ENCODE results near the gene MRTFB.

The MRTFB gene

DNA sequence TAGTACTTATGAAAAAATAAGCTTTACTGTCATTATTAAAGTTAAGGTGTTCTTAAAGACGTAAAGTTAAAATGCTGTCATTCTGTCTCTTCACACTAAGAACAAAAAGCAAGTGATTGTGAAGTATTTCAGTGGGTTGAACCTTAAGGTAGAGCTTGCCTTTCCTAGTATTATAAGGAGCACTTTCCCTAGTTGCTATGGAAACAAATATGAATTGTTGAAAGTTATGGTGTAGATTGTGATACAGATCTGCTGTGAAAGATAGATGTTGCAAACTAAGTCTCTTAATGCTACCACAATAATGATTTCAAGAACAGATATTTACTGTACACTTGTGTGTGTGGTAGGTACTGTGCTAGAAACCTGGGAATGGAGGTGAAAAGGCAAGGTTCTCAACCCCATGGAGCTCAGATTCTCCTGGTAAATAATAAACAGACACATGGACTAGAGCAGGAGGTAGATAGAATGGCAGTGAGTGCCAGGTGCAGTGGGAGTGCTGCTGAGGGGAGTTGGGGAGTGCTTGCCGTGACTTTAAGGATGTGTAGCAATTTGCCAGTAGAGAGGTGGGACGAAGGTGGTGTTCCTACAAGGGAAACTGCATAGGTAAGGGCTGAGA, 34.7 kb downstream of the MRTFB start:
- TF ChIP-seq GATA1 (IDR thresholded peaks at IDR 0.05; ENCODE audit: low read depth, low read length) (no peak), POLR2A (IDR thresholded peaks at IDR 0.05; ENCODE audit: low read length) (no peak)
- DNase-seq, result no peak

DNA sequence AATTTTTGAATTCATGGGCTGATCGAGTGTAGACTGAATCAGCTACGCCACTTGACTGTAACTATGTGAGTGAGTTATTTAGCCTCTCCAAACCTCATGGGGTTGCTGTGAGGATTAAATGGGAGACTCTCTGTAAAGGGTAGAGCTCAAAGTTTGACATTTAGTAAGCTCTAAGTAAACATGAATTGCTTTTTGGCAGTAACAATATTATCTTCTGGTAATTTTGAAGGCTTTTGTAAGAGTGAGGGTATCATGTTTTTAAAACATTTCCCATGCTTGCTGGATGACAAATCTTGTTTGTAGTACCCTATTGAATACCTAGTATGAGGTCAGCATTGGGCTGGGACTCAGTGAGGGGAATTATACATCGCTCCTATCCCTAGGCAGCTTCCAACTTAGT, 35.3 kb downstream of the MRTFB start:
- TF ChIP-seq GATA1 (IDR thresholded peaks at IDR 0.05; ENCODE audit: low read depth, low read length) (no peak), POLR2A (IDR thresholded peaks at IDR 0.05; ENCODE audit: low read length) (no peak)

DNA sequence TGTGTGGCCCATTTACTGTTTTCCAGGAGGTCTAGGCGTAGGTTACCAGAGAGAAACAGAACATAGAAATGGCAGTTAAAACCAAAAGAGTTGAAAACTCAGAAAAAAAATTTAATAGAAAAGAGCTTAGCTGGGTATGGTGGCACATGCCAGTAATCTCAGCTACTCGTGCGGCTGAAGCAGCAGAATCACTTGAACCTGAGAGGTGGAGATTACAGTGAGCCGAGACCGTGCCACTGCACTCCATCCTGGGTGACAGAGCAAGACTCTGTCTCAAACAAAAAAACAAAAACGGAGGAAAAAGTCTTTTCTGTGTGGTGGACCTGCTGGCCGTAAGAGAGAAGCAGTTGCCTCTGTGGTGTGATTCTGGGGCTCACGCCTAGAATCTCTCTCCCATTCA, 35.8 kb downstream of the MRTFB start:
- DNase-seq, result no peak
- TF ChIP-seq POLR2A (IDR thresholded peaks at IDR 0.05; ENCODE audit: low read length) (no peak), GATA1 (IDR thresholded peaks at IDR 0.05; ENCODE audit: low read depth, low read length) (no peak)

More for the DNA sequence above, 35.3 kb downstream of the MRTFB start:
- DNase-seq, result no peak

DNA sequence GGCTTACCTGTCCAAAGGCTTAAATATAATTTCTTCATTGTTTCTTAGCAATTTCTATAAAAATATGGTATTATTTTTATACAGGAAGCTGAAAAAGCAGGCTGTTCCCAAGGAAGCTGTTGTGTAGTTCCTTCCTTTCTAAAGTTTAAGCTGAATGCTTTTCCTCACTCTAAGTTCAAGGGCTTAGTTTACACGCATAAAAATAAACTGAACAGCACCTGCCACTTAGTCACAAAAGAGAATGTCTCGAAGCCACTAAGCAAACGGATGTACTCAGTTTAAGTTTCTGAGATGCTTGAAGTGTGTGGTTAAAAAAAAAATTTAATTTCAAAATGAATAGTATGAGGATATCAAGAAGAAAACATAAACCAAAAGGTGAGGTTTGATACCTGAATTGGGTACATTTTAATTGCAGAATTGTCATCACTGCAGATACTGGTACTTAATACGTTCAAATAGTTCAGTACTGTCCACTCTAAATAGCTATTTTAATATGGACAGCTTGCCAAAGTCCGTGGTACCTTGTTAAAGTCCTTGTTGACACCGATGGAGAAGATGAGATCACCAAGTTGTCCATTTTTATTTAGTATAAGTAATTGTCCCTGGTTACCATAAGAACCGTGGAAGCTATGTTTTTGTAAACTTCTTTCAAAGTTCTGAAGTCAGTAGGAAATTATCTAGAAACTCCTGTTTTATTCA, 38.1 kb downstream of the MRTFB start:
- DNase-seq, result no peak
- TF ChIP-seq GATA1 (IDR thresholded peaks at IDR 0.05; ENCODE audit: low read depth, low read length) (no peak), POLR2A (IDR thresholded peaks at IDR 0.05; ENCODE audit: low read length) (no peak)

DNA sequence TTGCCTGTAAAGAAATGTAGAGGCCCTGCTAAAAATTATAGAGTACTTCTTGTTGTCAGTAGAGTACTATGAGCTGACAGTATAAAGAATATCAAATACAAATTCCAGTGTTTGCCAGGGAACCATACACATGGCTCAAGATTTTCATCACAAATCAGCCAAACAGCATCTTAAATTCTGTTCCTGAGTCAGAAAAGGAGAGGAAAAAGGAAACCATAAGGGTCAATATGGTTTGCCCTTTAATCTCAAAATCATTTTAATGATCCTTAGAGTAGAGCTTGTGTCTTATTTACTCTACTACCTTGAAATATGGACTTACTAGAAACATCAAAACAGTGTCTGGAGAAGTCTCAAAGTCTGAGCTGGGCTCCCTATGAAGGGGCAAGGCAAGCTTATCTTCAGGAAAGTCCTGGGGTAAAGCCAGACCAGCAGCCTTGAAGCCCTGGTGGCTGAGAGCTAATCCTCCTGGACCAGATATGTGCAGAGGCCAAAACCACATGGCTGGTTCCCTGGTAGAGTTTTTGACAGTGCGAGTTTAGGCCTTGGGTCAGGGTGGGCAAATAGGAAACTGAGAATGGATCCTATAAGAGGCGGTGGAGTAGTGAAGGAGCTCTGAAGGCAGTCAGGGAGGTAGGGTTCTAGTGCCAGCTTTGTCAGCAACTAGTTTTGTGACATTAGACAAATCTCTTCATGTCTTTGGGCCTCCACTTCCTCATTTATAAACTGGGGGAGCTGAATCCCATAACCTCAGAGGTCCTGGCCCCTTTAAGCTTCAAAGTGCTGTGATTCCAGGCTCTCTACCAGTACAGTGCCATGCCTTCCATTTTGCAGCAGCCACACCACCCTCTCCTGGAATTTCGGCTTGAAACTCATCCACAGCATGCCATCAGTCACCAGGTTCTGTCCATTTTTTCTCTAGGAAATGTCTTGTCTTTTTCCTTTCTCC, 38.9 kb downstream of the MRTFB start:
- peak in 1 of 2 experiments; percentile 10 for DNase-seq
- TF ChIP-seq POLR2A (IDR thresholded peaks at IDR 0.05; ENCODE audit: low read length), result no peak
- TF ChIP-seq GATA1 (IDR thresholded peaks at IDR 0.05; ENCODE audit: low read depth, low read length), result no peak

DNA sequence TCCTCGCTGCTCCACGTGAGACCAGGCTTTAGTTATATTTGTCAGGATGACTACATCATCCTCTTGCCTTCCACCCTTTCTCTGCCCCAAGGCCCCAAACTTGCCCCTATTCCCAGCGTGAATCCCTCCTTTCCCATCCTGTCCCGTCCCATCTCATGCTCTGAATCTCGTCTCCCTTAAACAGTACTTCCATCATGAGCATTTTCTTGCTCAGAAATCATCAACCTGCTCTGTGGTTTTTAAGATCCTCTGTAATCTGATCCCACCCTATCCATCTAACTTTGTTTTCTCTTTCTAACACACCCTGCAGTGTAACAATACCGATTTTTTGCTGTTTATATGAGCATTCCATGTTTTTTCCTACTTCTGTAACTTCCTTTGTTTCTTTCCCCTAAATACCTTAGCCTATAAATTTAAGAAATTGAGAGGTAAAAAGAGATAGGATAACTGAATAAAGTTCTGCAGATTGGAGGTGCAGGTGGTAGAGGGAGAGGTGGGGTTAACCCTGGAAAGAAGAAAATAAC, 39.7 kb downstream of the MRTFB start:
- DNase-seq, result no peak
- no peak for TF ChIP-seq GATA1 (IDR thresholded peaks at IDR 0.05; ENCODE audit: low read depth, low read length)
- TF ChIP-seq POLR2A (IDR thresholded peaks at IDR 0.05; ENCODE audit: low read length), result no peak

DNA sequence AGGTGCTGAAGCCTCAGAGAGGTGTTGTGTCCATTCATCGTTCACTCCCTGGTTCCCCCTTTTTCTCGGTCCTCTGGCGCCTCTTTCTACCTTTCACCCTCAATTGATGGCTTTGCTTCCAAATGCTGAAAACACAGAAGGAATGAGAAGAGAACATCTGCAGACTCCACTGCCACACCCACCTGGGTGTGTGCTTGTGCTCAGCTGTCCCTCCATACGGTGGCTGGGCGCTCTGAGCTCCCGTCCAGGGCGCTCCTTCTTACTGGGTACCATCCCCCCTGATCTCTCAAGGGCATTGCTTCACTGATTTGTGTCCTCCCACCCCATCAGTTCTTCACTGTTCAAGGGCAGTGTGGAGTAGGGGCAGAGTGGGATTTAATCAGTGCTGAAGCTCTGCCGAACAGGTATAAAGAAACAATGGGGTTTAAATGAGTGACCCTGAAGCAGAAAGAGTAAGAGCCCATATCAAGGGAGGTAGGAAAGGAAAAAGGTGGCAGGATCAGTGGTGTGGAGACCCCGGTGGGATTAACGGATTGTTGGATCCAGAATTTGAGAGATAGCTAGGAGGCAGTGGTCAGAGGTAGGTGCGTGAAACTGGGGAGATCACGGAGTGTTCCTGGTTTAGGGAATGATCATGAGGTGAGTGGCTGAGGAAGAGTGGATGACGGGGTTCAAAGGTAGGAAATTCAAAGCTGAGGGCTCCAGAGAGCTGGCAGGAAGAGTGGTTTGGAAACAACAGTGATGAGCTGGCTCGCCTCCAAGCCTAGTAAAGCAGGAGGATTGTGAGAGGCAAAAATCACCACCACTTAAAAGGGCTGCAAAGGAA, 40.8 kb downstream of the MRTFB start:
- TF ChIP-seq GATA1 (IDR thresholded peaks at IDR 0.05; ENCODE audit: low read depth, low read length), result no peak
- no peak for TF ChIP-seq POLR2A (IDR thresholded peaks at IDR 0.05; ENCODE audit: low read length)
- DNase-seq, result no peak

DNA sequence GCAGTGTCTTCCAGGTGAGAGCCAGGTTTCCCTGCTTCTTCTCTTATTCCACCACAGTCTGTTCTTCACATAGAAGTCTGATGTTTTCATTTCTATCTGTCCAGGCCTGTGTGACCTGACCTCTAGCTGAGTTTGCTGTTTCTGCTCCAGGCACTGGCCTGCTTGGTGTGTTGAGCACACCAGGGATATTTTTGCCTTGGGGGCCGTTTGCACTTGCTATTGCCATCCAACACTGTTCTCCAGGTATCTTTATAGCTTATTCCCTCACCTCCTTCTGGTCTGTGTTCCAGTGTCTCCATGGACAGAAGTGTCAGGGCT, 41.4 kb downstream of the MRTFB start:
- no peak for DNase-seq
- no peak for TF ChIP-seq POLR2A (IDR thresholded peaks at IDR 0.05; ENCODE audit: low read length)
- no peak for TF ChIP-seq GATA1 (IDR thresholded peaks at IDR 0.05; ENCODE audit: low read depth, low read length)

DNA sequence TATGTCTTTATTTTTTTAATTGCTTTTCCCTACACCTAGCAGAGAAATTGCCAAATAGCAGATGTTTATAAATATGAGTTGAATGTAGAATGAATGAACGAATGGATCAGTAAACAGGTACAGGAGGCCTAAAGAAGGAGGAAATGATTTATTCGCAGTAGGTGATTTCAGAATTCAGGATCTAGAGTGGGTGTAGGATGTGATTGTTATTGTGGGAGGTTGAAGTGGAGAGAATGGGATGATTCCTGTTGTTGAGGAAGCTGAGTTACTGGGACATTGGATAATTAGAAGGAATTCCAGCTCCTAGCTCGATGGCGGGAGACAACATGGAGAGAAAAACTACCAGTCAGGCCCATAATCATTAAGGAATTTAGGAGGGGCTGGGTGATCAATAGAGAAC, 42.2 kb downstream of the MRTFB start:
- no peak for DNase-seq
- TF ChIP-seq POLR2A (IDR thresholded peaks at IDR 0.05; ENCODE audit: low read length) (no peak), GATA1 (IDR thresholded peaks at IDR 0.05; ENCODE audit: low read depth, low read length) (no peak)

DNA sequence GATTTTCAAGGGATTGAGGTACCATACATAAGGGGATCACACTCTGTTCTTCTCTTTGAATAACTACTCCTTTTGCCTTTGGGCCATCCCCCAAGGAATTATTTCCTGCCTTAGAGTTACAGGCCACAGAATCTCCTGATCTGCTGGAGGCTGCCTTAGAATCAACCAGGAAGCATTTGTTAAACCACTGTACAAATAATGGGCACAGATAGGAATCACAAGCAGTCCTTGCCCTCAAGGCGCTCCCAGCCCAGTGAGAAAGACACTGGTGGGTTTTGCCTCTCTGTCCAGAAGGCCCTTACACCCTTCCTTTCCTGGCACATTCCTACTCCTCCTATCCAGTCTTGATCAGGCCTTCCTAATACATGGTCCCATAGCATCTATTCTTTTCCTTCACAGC, 45.9 kb downstream of the MRTFB start:
- DNase-seq, result no peak
- TF ChIP-seq GATA1 (IDR thresholded peaks at IDR 0.05; ENCODE audit: low read depth, low read length) (no peak), POLR2A (IDR thresholded peaks at IDR 0.05; ENCODE audit: low read length) (no peak)

DNA sequence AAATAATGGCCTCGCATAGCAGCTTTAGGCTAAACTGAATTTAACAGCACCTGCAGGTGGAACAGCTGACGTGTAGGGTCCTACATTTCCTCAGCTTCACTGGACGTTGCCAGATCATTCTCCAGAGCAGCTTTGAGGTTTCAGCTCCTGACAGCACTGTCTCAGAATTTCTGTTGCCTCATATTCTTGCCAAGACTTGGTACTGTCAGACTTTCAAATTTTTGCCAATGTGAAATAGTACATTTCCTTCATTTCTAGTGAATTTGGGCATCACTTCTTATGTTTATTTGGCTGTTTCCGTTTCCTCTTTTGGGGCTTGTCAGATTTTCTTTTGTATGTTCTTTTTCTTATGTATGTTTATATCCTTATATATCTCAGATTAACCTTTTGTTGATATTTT, 48.7 kb downstream of the MRTFB start:
- TF ChIP-seq GATA1 (IDR thresholded peaks at IDR 0.05; ENCODE audit: low read depth, low read length) (no peak), POLR2A (IDR thresholded peaks at IDR 0.05; ENCODE audit: low read length) (no peak)
- DNase-seq, result no peak

DNA sequence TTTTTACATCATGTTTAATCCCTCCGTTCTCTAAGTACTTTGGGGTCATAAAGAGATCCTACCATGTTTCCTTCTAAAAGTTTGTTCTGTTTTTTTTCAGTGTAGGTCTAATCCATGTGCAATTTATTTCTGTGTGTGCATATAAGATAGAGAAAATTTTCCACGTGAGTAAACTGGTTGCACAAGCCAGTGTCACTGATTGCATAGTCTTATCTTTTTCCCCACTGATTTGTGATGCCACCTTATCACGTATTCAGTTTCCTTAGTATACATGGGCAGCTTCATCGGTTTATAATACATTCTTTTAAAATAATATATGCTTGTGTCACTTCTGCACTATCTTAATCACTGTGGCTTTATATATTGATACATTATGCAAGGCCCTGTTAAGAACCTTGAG, 49.2 kb downstream of the MRTFB start:
- no peak for TF ChIP-seq GATA1 (IDR thresholded peaks at IDR 0.05; ENCODE audit: low read depth, low read length)
- TF ChIP-seq POLR2A (IDR thresholded peaks at IDR 0.05; ENCODE audit: low read length), result no peak
- DNase-seq, result no peak

DNA sequence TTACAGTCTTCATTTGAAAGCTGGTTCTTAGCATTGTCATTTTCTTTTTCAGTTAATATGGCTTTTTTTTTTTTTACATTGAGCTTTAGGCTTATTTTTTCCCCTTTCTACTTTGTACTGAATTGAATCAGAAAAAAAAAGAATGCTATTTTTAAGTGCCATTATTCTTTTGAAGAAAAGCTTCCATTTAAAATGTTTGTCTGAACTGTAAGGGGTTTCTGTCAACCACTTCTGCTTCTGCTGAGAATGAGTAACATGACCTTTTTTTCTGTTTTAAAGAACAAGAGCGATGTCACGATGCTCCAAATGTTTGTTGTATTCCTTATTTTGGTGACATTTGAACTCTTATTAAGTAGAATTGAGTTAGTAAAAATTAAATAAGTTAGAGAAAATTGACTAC, 50.0 kb downstream of the MRTFB start:
- TF ChIP-seq GATA1 (IDR thresholded peaks at IDR 0.05; ENCODE audit: low read depth, low read length) (no peak), POLR2A (IDR thresholded peaks at IDR 0.05; ENCODE audit: low read length) (no peak)
- DNase-seq, result no peak

All from erythroblast (primary cell).